Peyer's patch (tissue), 4 donors: ENCODE data around the gene TSPAN18.

Source experiments
- CTCF ChIP-seq, 6 experiments: fragments of 450-650 bp in 4 of 6; fragments of 200-600 bp in 2 of 6; sonication (generic) in 1 of 6; IDR thresholded peaks; one replicate each; pipeline ENCODE4 v1.5.1; 2017 to 2019; ENCODE audit warnings: antibody characterized with exemption in 6 of 6, mild to moderate bottlenecking in 3 of 6, moderate library complexity in 1 of 6
- POLR2A ChIP-seq, 2 donors: fragments of 450-650 bp; IDR thresholded peaks; one replicate each; pipeline ENCODE4 v1.5.1; 2017; ENCODE audit warnings: antibody characterized with exemption in 2 of 2, mild to moderate bottlenecking in 2 of 2, moderate library complexity in 2 of 2

GRCh38 chr11:44716256-44716655 lies 10.5 kb upstream of the TSPAN18 start:
- TF ChIP-seq CTCF (IDR thresholded peaks at IDR 0.05) (no peak), POLR2A (IDR thresholded peaks at IDR 0.05) (no peak)
